PC-3 (cell line): ENCODE measurements around the gene PRR14. TPM values are rescaled to one million over a fixed set of nuclear protein-coding genes. Genes with fewer than 3 reads are reported as not detected.
A peak's percentile ranks its signal among the peaks of the same experiment; 100 is the strongest.

Experiments used
- ATAC-seq: fragments of 200-7000 bp; cut with Tn5 transposase; 2 replicates; pipeline ENCODE4 v1.9.1; 2020; ENCODE audit warnings: mild to moderate bottlenecking, moderate library complexity
- BruUV-seq: library from RNA; stranded (reverse); fragments of 400-500 nt; replicated peaks from 2 replicates; lab custom pipeline; 2021; lab: Mats Ljungman, UMichigan
- CTCF ChIA-PET: fragments of 300-600 bp; sonication (Branson Sonifier 250); formaldehyde crosslinking; loops from one replicate; lab custom pipeline; 2022; ENCODE audit warnings: antibody characterized with exemption; lab: Charles Lee
- POLR2A ChIA-PET: fragments of 300-600 bp; sonication (Branson Sonifier 250); formaldehyde crosslinking; loops from one replicate; lab custom pipeline; 2022; ENCODE audit warnings: antibody characterized with exemption; ENCODE audit not compliant: unreplicated experiment; lab: Charles Lee
- DNase-seq: peaks from one replicate; pipeline ENCODE4 v3.0.0-alpha.2; 2015
- H2AFZ ChIP-seq: fragments of 300-600 bp; sonication (generic); 2 replicates; pipeline ENCODE4 v1.6.0; 2016; ENCODE audit warnings: antibody characterized with exemption, low read length
- H3F3A ChIP-seq: fragments of 300-600 bp; sonication (generic); one replicate; pipeline ENCODE4 v1.6.0; 2017; ENCODE audit warnings: antibody characterized with exemption, low read length, control low read depth, mild to moderate bottlenecking; ENCODE audit not compliant: unreplicated experiment
- H3K27ac ChIP-seq: fragments of 300-600 bp; sonication (generic); 2 replicates; pipeline ENCODE4 v1.5.1; 2016; ENCODE audit warnings: mild to moderate bottlenecking, low read length
- H3K27me3 ChIP-seq: fragments of 300-600 bp; sonication (generic); 2 replicates; pipeline ENCODE4 v1.6.1; 2016; ENCODE audit warnings: low read length, mixed read lengths
- H3K36me3 ChIP-seq: fragments of 300-600 bp; sonication (generic); 2 replicates; pipeline ENCODE4 v1.6.1; 2016; ENCODE audit warnings: low read depth, mixed run types, low read length, mixed read lengths
- H3K4me1 ChIP-seq: fragments of 300-600 bp; sonication (generic); 2 replicates; pipeline ENCODE4 v1.5.1; 2016; ENCODE audit warnings: low read length; ENCODE audit not compliant: insufficient read depth
- H3K4me2 ChIP-seq: fragments of 300-600 bp; sonication (generic); 2 replicates; pipeline ENCODE4 v1.6.0; 2016; ENCODE audit warnings: low read length
- H3K4me3 ChIP-seq: fragments of 300-600 bp; sonication (generic); 2 replicates; pipeline ENCODE4 v1.5.1; 2016; ENCODE audit warnings: mild to moderate bottlenecking, low read length, mixed read lengths
- H3K79me2 ChIP-seq: fragments of 300-600 bp; sonication (generic); 2 replicates; pipeline ENCODE4 v1.6.1; 2017; ENCODE audit warnings: low read length, mixed read lengths
- H3K9ac ChIP-seq: fragments of 300-600 bp; sonication (generic); 2 replicates; pipeline ENCODE4 v1.6.0; 2016; ENCODE audit warnings: mild to moderate bottlenecking, low read length
- H3K9me2 ChIP-seq: fragments of 300-600 bp; sonication (generic); replicated peaks from 2 replicates; pipeline ENCODE4 v1.6.1; 2016; ENCODE audit warnings: mixed run types, low read length, mixed read lengths
- H3K9me3 ChIP-seq: fragments of 300-600 bp; sonication (generic); 2 replicates; pipeline ENCODE4 v1.6.1; 2016; ENCODE audit warnings: low read length, mixed read lengths
- H4K20me1 ChIP-seq: fragments of 300-600 bp; sonication (generic); 2 replicates; pipeline ENCODE4 v1.6.1; 2016; ENCODE audit warnings: low read length, mixed read lengths
- CTCF ChIP-seq: fragments of 300-600 bp; sonication (generic); conservative IDR thresholded peaks from 2 replicates; pipeline ENCODE4 v1.5.1; 2017; ENCODE audit warnings: antibody characterized with exemption, low read depth, mild to moderate bottlenecking, low read length
- EZH2 ChIP-seq: fragments of 300-600 bp; sonication (generic); IDR thresholded peaks from one replicate; pipeline ENCODE4 v1.6.1; 2017; ENCODE audit warnings: antibody characterized with exemption, mild to moderate bottlenecking, low read length; ENCODE audit not compliant: unreplicated experiment
- EZH2phosphoT487 ChIP-seq: fragments of 300-600 bp; sonication (generic); IDR thresholded peaks from 2 replicates; pipeline ENCODE4 v1.6.1; 2018; ENCODE audit warnings: mild to moderate bottlenecking, antibody characterized with exemption, low read length, borderline replicate concordance
- intact Hi-C: fragments of 100-400 bp; cut with micrococcal nuclease; formaldehyde crosslinking; loops from 2 replicates; pipeline ENCODE4 v1.9.0; 2023
- total RNA-seq: library from RNA; depleted of rRNA; stranded (reverse); fragments of >200 nt; gene quantifications from 2 replicates; pipeline ENCODE4 v1.2.3, GENCODE V29; 2014

Gene PRR14
- total RNA-seq, 1 experiment from 2014 or later: 9.6 TPM

GRCh38 chr16:30605158-30605557, 45.6 kb upstream of the PRR14 start:
- H3K9me2 ChIP-seq: no peaks in the 10 kb centered on the region
- no TSS peak for BruUV-seq
- peaks cover 18% of the 10 kb centered on the region for H3K79me2 ChIP-seq
- H3K4me3 ChIP-seq: no peak overlapping the region
- intact Hi-C loops: no loop called here
- no peak overlapping the region for H2AFZ ChIP-seq
- ChIA-PET POLR2A (no interaction called here), CTCF (no interaction called here)
- no peak for DNase-seq
- H3K4me1 ChIP-seq: peaks cover 3% of the 10 kb centered on the region; the same call in 1 of the 2 replicates
- ATAC-seq: no peak
- H3K9me3 ChIP-seq: no peaks in the 10 kb centered on the region
- H3K9ac ChIP-seq: no peak overlapping the region
- no peak overlapping the region for H3K27ac ChIP-seq
- TF ChIP-seq EZH2 (no peak), CTCF (no peak), EZH2phosphoT487 (no peak)
- no peak overlapping the region for H3K4me2 ChIP-seq
- H4K20me1 ChIP-seq: no peaks in the 10 kb centered on the region
- no peaks in the 10 kb centered on the region for H3F3A ChIP-seq
- H3K27me3 ChIP-seq: no peaks in the 10 kb centered on the region
- no peaks in the 10 kb centered on the region; the same call in none of the 2 replicates for H3K36me3 ChIP-seq

DNA sequence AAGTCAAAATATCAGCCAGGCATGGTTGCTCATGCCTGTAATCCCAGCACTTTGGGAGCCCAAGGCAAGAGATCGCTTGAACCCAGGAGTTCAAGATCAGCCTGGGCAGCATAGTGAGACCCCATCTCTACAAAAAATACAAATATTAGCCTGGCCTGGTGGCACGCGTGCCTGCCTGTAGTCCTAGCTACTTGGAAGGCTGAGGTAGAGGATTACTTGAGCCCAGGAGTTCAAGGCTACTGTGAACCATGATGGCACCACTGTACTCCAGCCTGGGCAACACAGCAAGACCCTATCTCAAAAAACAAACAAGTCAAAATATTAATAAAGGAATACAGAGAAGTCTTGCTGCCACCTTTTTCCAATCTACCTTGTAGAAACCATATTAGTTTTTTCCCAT, 44.8 kb upstream of the PRR14 start:
- ChIA-PET CTCF (no interaction called here), POLR2A (no interaction called here)
- H3K27me3 ChIP-seq: no peaks in the 10 kb centered on the region
- BruUV-seq: no TSS peak
- H3K4me2 ChIP-seq: no peak overlapping the region
- DNase-seq (no peak), ATAC-seq (no peak)
- no peak overlapping the region for H3K4me3 ChIP-seq
- H3F3A ChIP-seq: no peaks in the 10 kb centered on the region
- H3K9me3 ChIP-seq: no peaks in the 10 kb centered on the region
- H3K4me1 ChIP-seq: peaks cover 3% of the 10 kb centered on the region; the same call in 1 of the 2 replicates
- H3K27ac ChIP-seq: no peak overlapping the region
- intact Hi-C loops: no loop called here
- H3K79me2 ChIP-seq: peaks cover 18% of the 10 kb centered on the region
- H3K36me3 ChIP-seq: no peaks in the 10 kb centered on the region; the same call in 1 of the 2 replicates
- H3K9me2 ChIP-seq: no peaks in the 10 kb centered on the region
- no peaks in the 10 kb centered on the region for H4K20me1 ChIP-seq
- TF ChIP-seq EZH2: no peak
- TF ChIP-seq CTCF: no peak
- no peak for TF ChIP-seq EZH2phosphoT487
- H2AFZ ChIP-seq: no peak overlapping the region
- H3K9ac ChIP-seq: no peak overlapping the region

DNA sequence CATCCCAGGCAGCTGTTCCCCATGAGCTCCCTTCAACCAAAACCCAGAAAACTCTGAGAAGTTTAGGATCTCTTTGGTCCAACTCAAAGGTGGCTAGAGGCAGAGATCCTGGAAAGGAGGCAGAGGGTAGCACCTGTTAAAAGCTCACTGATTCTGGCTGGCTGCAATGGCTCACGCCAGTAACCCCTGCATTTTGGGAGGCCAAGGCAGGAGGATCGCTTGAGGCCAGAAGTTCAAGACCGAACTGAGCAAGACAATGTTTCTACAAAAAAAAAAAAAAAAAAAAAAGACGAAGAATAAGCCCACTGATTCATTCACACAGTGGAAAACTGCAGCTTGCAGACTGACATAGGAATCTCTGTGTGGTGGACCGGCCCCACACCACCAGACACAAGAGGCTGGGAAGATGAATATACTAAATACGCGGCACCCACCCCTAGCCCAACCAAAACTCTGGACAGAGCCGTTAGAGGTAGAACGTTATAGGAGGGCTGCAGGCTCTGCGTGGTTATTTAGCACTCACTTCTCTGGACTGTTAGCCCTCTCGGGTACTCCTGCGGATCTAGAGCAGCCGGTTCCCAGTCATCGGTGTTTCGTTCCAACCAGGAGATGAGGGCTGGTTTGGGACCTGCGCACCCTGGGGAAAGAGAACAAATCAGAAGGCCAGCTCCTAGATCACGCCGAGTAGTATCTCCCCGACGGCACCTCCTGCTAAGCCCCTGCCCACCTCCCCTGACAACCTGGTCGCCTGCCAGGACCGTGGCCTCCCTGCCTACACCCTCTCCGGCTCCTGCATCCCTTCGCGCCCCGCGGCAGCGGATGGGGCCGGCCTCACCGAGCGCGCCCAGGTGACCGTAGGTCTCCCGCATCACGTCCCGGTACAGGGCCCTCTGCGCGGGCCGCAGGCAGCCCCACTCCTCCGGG, 41.5 kb upstream of the PRR14 start:
- H3K4me3 ChIP-seq: peak overlapping the region; percentile 93
- POLR2A ChIA-PET: interaction anchor here (0.6 to 0.7 kb wide), 2 partner anchors 51 to 429 kb away, joined by 4 to 11 read pairs; partner anchors contain the start of gene ZNF764
- H4K20me1 ChIP-seq: no peaks in the 10 kb centered on the region
- no peaks in the 10 kb centered on the region for H3K27me3 ChIP-seq
- TF ChIP-seq EZH2phosphoT487: no peak
- TF ChIP-seq CTCF: no peak
- TF ChIP-seq EZH2: no peak
- H3K9ac ChIP-seq: peak overlapping the region; percentile 99
- H3K9me3 ChIP-seq: no peaks in the 10 kb centered on the region
- peak overlapping the region; percentile 97 for H2AFZ ChIP-seq
- H3K36me3 ChIP-seq: no peaks in the 10 kb centered on the region; the same call in 1 of the 2 replicates
- intact Hi-C loops: no loop called here
- peaks cover 18% of the 10 kb centered on the region for H3K79me2 ChIP-seq
- H3F3A ChIP-seq: no peaks in the 10 kb centered on the region
- H3K4me1 ChIP-seq: peaks cover 3% of the 10 kb centered on the region; the same call in 1 of the 2 replicates
- peak overlapping the region; percentile 98 for H3K4me2 ChIP-seq
- CTCF ChIA-PET: no interaction called here
- BruUV-seq: no TSS peak
- peak; percentile 28 for DNase-seq
- no peaks in the 10 kb centered on the region for H3K9me2 ChIP-seq
- peak; percentile 70 for ATAC-seq
- peak overlapping the region; percentile 68 for H3K27ac ChIP-seq
